Natural killer cell (primary cell): ENCODE results near the gene MMP24. TPM values are rescaled to one million over a fixed set of nuclear protein-coding genes. Genes with fewer than 3 reads are reported as not detected.

Experiments
- ATAC-seq, 3 donors: fragments of 150-1000 bp in 2 of 3; fragments of 200-7000 bp in 1 of 3; cut with Tn5 transposase; 1 replicate in 1 of 3; 2 replicates in 2 of 3; pipeline ENCODE4 v1.10.0; 2021; ENCODE audit warnings: mild to moderate bottlenecking in 2 of 3, moderate library complexity in 2 of 3
- DNase-seq, 2 donors: peaks; one replicate each; pipeline versions ENCODE4 v3.0.0 to v3.0.0-alpha.2; 2013 to 2021; ENCODE audit warnings: mixed read lengths in 1 of 2
- H3K27ac ChIP-seq: one replicate; pipeline ENCODE4 v1.5.1; 2013; ENCODE audit warnings: mild to moderate bottlenecking, low read length
- H3K27me3 ChIP-seq: one replicate; pipeline ENCODE4 v1.6.1; 2013; ENCODE audit warnings: low read length; ENCODE audit not compliant: control insufficient read depth, insufficient read depth
- H3K36me3 ChIP-seq: one replicate; pipeline ENCODE4 v1.6.1; 2013; ENCODE audit warnings: low read length; ENCODE audit not compliant: control insufficient read depth, insufficient read depth
- H3K4me1 ChIP-seq: one replicate; pipeline ENCODE4 v1.6.1; 2013; ENCODE audit warnings: low read length; ENCODE audit not compliant: control insufficient read depth, insufficient read depth
- H3K4me3 ChIP-seq: one replicate; pipeline ENCODE4 v1.5.1; 2013; ENCODE audit warnings: low read length
- H3K9me3 ChIP-seq: one replicate; pipeline ENCODE4 v1.6.1; 2013; ENCODE audit warnings: low read length; ENCODE audit not compliant: control insufficient read depth, insufficient read depth
- H3K27ac Mint-ChIP-seq, 2 donors: one replicate each; pipeline ENCODE4 v1.8.0; 2022; ENCODE audit warnings: mild to moderate bottlenecking in 2 of 2, mixed read lengths in 2 of 2, moderate library complexity in 1 of 2
- H3K27me3 Mint-ChIP-seq, 2 donors: one replicate each; pipeline ENCODE4 v1.8.0; 2022; ENCODE audit warnings: low read depth in 2 of 2, mixed read lengths in 2 of 2
- H3K36me3 Mint-ChIP-seq: one replicate; pipeline ENCODE4 v1.8.0; 2022; ENCODE audit warnings: mixed read lengths
- H3K4me1 Mint-ChIP-seq, 2 donors: one replicate each; pipeline ENCODE4 v1.8.0; 2022; ENCODE audit warnings: mixed read lengths in 2 of 2
- H3K4me3 Mint-ChIP-seq: one replicate; pipeline ENCODE4 v1.8.0; 2022; ENCODE audit warnings: mild to moderate bottlenecking, moderate library complexity, mixed read lengths
- H3K9me3 Mint-ChIP-seq, 2 donors: one replicate each; pipeline ENCODE4 v1.8.0; 2022; ENCODE audit warnings: mixed read lengths in 2 of 2
- WGBS: methylation state at CpG from one replicate; pipeline ENCODE4 v1.1.7; 2013; ENCODE audit warnings: missing lambda C conversion rate; ENCODE audit not compliant: insufficient coverage; 5-methylcytosine and 5-hydroxymethylcytosine counted together
- intact Hi-C: fragments of 100-400 bp; cut with micrococcal nuclease; formaldehyde crosslinking; loops from one replicate; pipeline ENCODE4 v1.14.2; 2022
- total RNA-seq, 4 donors: library from RNA; stranded (reverse); fragments of 120-200 nt in 1 of 4; gene quantifications; one replicate each; pipeline versions ENCODE4 v1.2.3 to v1.2.4, GENCODE V29; 2013 to 2022
- TF ChIP-seq, protein P1 (sequence below): fragments of 200-600 bp; IDR thresholded peaks from one replicate; pipeline ENCODE4 v1.8.0; 2022; ENCODE audit warnings: antibody characterized with exemption

MMP24 gene
- total RNA-seq, 3 donors from 2014 or later (not counting 1 experiment from before 2014, with no cell fraction given) = 0.14 to 0.18 (median 0.16) TPM

DNA sequence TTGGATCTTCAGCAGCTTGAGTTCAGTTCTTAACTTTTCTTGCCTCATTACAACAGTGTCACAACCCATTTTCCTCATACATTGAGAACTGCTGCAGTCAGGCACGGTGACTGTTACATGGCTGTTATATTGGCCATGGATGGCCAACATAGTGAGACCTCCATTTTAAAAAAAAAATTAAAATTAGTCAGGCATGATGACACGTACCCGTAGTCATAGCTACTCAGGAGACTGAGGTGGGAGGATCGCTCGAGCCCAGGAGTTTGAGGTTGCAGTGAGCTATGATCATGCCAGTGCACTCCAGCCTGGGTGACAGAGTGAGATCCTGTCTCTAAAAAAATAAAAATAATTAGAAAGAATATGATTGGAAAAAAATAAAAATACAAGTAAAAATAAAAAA lies 9.9 kb upstream of the MMP24 start:
- H3K27me3 Mint-ChIP-seq = no peaks in the 10 kb centered on the region
- Histone ChIP-seq H3K9me3 (no peaks in the 10 kb centered on the region), H3K4me1 (no peaks in the 10 kb centered on the region), H3K27ac (no peak overlapping the region), H3K4me3 (no peak overlapping the region), H3K36me3 (no peaks in the 10 kb centered on the region), H3K27me3 (no peaks in the 10 kb centered on the region)
- intact Hi-C loops = no loop called here
- no peak overlapping the region for H3K4me3 Mint-ChIP-seq
- TF ChIP-seq, protein P1, sequence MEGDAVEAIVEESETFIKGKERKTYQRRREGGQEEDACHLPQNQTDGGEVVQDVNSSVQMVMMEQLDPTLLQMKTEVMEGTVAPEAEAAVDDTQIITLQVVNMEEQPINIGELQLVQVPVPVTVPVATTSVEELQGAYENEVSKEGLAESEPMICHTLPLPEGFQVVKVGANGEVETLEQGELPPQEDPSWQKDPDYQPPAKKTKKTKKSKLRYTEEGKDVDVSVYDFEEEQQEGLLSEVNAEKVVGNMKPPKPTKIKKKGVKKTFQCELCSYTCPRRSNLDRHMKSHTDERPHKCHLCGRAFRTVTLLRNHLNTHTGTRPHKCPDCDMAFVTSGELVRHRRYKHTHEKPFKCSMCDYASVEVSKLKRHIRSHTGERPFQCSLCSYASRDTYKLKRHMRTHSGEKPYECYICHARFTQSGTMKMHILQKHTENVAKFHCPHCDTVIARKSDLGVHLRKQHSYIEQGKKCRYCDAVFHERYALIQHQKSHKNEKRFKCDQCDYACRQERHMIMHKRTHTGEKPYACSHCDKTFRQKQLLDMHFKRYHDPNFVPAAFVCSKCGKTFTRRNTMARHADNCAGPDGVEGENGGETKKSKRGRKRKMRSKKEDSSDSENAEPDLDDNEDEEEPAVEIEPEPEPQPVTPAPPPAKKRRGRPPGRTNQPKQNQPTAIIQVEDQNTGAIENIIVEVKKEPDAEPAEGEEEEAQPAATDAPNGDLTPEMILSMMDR = no peak
- no peak for ATAC-seq
- no peak for DNase-seq
- no peaks in the 10 kb centered on the region for H3K9me3 Mint-ChIP-seq
- H3K27ac Mint-ChIP-seq = no peak overlapping the region
- H3K36me3 Mint-ChIP-seq = no peaks in the 10 kb centered on the region
- no peaks in the 10 kb centered on the region for H3K4me1 Mint-ChIP-seq
- 85% methylated on average over 5 of the region's 5 CpGs for WGBS

DNA sequence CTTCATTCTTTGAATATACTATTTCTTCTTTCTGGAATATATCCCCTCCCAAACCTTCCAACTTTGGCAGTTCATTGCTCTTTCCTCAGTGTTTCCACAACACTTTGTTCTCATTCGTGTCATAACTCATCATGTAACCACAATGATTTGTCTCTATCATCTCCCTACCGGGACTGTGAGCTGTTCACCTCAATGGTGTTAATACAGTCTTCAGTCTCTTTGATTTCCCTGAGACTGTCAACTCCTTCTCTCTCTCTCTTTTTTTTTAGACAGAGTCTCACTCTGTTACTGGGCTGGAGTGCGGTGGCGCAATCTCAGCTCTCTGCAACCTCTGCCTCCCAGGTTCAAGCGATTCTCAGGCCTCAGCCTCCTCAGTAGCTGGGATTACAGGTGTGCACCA lies 2.5 kb upstream of the MMP24 start:
- intact Hi-C loops = no loop called here
- ATAC-seq = no peak
- TF ChIP-seq, protein P1 = no peak
- Histone ChIP-seq H3K4me3 (no peak overlapping the region), H3K36me3 (peaks cover 2% of the 10 kb centered on the region), H3K27ac (no peak overlapping the region), H3K27me3 (peaks cover 15% of the 10 kb centered on the region), H3K4me1 (peaks cover 10% of the 10 kb centered on the region), H3K9me3 (no peaks in the 10 kb centered on the region)
- H3K36me3 Mint-ChIP-seq = no peaks in the 10 kb centered on the region
- H3K9me3 Mint-ChIP-seq = no peaks in the 10 kb centered on the region
- H3K27me3 Mint-ChIP-seq = peaks cover 10 to 26% of the 10 kb centered on the region in 2 donors
- no peak overlapping the region for H3K27ac Mint-ChIP-seq
- WGBS = 83% methylated on average over 5 of the region's 5 CpGs
- no peak overlapping the region for H3K4me3 Mint-ChIP-seq
- DNase-seq = no peak
- H3K4me1 Mint-ChIP-seq = peaks cover 5 to 14% of the 10 kb centered on the region in 2 donors

DNA sequence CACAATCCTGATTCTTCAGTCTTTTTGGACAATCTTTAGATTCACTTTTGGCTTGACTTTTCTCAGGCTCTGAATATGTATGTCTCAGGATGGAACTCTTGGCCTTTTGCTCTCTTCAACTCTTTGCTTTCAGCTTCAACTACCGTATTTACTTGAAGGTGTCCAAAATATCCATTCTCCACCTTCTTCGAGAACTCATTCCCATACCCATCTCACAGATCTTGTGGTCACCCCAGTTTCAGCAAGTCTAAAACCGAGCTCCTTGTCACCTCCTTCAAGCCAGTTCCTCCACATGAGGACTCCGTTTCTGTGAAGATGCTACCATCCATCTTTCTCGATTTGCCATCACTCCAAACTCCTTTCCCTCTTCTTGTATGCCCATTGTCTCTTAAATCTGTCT lies 2.0 kb upstream of the MMP24 start:
- Histone ChIP-seq H3K4me3 (no peak overlapping the region), H3K36me3 (peaks cover 2% of the 10 kb centered on the region), H3K27ac (no peak overlapping the region), H3K27me3 (peaks cover 15% of the 10 kb centered on the region), H3K9me3 (no peaks in the 10 kb centered on the region), H3K4me1 (peaks cover 10% of the 10 kb centered on the region)
- no peak overlapping the region for H3K4me3 Mint-ChIP-seq
- no peak overlapping the region for H3K27ac Mint-ChIP-seq
- H3K4me1 Mint-ChIP-seq = peaks cover 5 to 14% of the 10 kb centered on the region in 2 donors
- ATAC-seq (no peak), DNase-seq (no peak)
- TF ChIP-seq, protein P1 = no peak
- H3K27me3 Mint-ChIP-seq = peaks cover 10 to 32% of the 10 kb centered on the region in 2 donors
- intact Hi-C loops = no loop called here
- H3K9me3 Mint-ChIP-seq = no peaks in the 10 kb centered on the region
- 93% methylated on average over 5 of the region's 5 CpGs for WGBS
- H3K36me3 Mint-ChIP-seq = no peaks in the 10 kb centered on the region
